PC-9 (cell line): Measurements from ENCODE around the gene KIFC3. TPM values are rescaled to one million over a fixed set of nuclear protein-coding genes. Genes with fewer than 3 reads are reported as not detected.

Experiments used
- BruUV-seq: library from RNA; stranded (reverse); fragments of 400-500 nt; replicated peaks from 2 replicates; lab custom pipeline; 2021; lab: Mats Ljungman, UMichigan
- CTCF ChIA-PET: fragments of 300-600 bp; sonication (Branson Sonifier 250); formaldehyde crosslinking; loops from one replicate; lab custom pipeline; 2022; ENCODE audit warnings: antibody characterized with exemption; lab: Charles Lee
- POLR2A ChIA-PET: fragments of 300-600 bp; sonication (Branson Sonifier 250); formaldehyde crosslinking; loops from one replicate; lab custom pipeline; 2022; ENCODE audit warnings: antibody characterized with exemption; ENCODE audit not compliant: unreplicated experiment; lab: Charles Lee
- DNase-seq, 2 experiments: peaks; one replicate each; pipeline versions ENCODE4 v3.0.0 to v3.0.0-alpha.2; 2015 to 2022; ENCODE audit warnings: mixed read lengths in 1 of 2
- H2AFZ ChIP-seq: fragments of 200-600 bp; sonication (generic); 2 replicates; pipeline ENCODE4 v1.8.1; 2017; ENCODE audit warnings: antibody characterized with exemption
- H3F3A ChIP-seq: fragments of 200-600 bp; sonication (generic); 2 replicates; pipeline ENCODE4 v1.8.1; 2017; ENCODE audit warnings: antibody characterized with exemption, mild to moderate bottlenecking, low read depth; ENCODE audit not compliant: insufficient read depth
- H3K27ac ChIP-seq: fragments of 200-600 bp; sonication (generic); 2 replicates; pipeline ENCODE4 v1.6.1; 2016; ENCODE audit warnings: mixed run types
- H3K27me3 ChIP-seq: fragments of 200-600 bp; sonication (generic); 2 replicates; pipeline ENCODE4 v1.6.1; 2016; ENCODE audit warnings: low read depth, mixed run types; ENCODE audit not compliant: insufficient read depth
- H3K36me3 ChIP-seq: fragments of 200-600 bp; sonication (generic); 2 replicates; pipeline ENCODE4 v1.6.1; 2016; ENCODE audit warnings: low read depth, mixed run types
- H3K4me1 ChIP-seq: fragments of 200-600 bp; sonication (generic); replicated peaks from 2 replicates; pipeline ENCODE4 v1.6.1; 2016; ENCODE audit warnings: mixed run types; ENCODE audit not compliant: insufficient read depth
- H3K4me2 ChIP-seq: fragments of 200-600 bp; sonication (generic); 2 replicates; pipeline ENCODE4 v1.6.1; 2017; ENCODE audit warnings: mixed run types
- H3K4me3 ChIP-seq: fragments of 200-600 bp; sonication (generic); 2 replicates; pipeline ENCODE4 v1.6.1; 2016; ENCODE audit warnings: mixed run types
- H3K79me2 ChIP-seq: fragments of 200-600 bp; sonication (generic); 2 replicates; pipeline ENCODE4 v1.6.1; 2017; ENCODE audit warnings: low read depth, mixed run types
- H3K9me2 ChIP-seq: fragments of 200-600 bp; sonication (generic); 2 replicates; pipeline ENCODE4 v1.8.1; 2017; ENCODE audit warnings: mild to moderate bottlenecking; ENCODE audit not compliant: insufficient read depth
- H3K9me3 ChIP-seq: fragments of 200-600 bp; sonication (generic); 2 replicates; pipeline ENCODE4 v1.8.1; 2016; ENCODE audit warnings: low read depth; ENCODE audit not compliant: insufficient read depth
- H4K20me1 ChIP-seq: fragments of 200-600 bp; sonication (generic); 2 replicates; pipeline ENCODE4 v1.8.1; 2017; ENCODE audit not compliant: insufficient read depth
- CTCF ChIP-seq: fragments of 200-600 bp; sonication (generic); conservative IDR thresholded peaks from 2 replicates; pipeline ENCODE4 v1.6.1; 2017; ENCODE audit warnings: mixed run types, antibody characterized with exemption, mild to moderate bottlenecking, moderate library complexity
- EZH2 ChIP-seq: fragments of 200-600 bp; sonication (generic); IDR thresholded peaks from 2 replicates; pipeline ENCODE4 v1.8.0; 2017; ENCODE audit warnings: antibody characterized with exemption, low read depth
- intact Hi-C: fragments of 100-400 bp; cut with micrococcal nuclease; formaldehyde crosslinking; loops from one replicate; pipeline ENCODE4 v1.10.0; 2022; ENCODE audit not compliant: unreplicated experiment
- total RNA-seq: library from RNA; stranded (reverse); gene quantifications from 2 replicates; pipeline ENCODE4 v1.2.3, GENCODE V29; 2021

KIFC3 gene
- total RNA-seq, 1 experiment from 2014 or later: 52.5 TPM

DNA sequence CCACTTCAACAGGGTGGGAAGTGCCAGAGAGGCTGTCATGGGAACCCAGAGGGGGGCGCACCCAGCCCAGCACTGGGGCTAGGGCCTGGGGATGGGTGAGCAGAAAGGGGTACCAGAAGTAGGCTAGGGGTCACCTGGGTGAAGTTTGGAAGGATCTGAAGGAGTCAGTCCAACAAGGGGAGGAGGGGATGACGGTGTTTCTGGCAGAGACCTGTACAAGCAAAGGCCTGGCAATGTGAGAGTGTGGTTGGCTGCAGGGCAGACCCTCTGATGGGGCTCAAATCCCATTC lies 80.1 kb downstream of the KIFC3 start:
- POLR2A ChIA-PET: no interaction called here
- no peak for DNase-seq
- no peak for TF ChIP-seq EZH2
- TF ChIP-seq CTCF: no peak

DNA sequence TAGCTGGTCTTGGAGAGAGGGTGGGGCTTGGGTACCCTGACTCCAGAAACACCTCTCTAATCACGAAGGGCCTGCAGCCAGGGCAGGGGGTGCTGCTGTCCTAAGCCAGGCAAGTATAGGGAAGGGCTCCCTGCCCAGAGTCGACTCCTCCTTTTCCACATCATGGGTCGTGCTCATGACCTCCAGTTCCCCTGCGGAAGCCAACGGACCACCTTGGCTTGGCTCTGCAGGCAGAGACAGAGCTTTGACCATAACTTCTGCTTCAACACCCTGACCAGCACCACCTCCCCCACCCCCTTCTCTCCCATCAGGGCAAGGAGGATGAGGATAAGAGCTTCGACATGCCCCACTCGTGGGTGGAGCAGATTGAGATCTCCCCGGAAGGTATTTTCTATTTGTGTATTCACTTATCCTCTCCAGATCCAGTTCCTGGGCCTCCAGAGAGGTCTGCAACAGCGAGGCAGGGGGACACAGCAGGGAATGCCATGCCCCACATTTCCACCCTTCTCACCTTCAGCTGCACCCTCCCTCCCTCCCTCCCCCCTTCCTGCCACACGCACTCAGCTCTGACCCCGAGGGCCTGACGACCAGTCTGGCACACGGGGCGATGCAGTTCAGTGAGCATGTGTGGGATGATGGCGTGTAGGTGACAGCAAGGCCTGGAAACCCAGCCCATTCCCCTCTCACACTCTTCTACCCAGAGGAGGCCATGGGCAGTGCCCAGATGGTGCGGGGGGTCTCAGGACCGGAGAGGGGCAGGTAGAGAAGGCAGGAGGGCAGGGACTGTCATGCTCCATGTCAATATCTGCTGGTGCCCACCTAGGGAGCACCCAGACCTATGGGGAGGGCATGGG lies 80.7 kb downstream of the KIFC3 start:
- CTCF ChIA-PET: interaction anchor here (0.5 kb wide), 1 partner anchor 133 kb away, joined by 3 read pairs; no protein-coding TSS in a partner anchor

More for the DNA sequence above, 80.1 kb downstream of the KIFC3 start:
- no peak overlapping the region for H3K27ac ChIP-seq
- H2AFZ ChIP-seq: no peak overlapping the region
- H3K36me3 ChIP-seq: no peaks in the 10 kb centered on the region
- CTCF ChIA-PET: no interaction called here
- no peaks in the 10 kb centered on the region for H3K9me3 ChIP-seq
- no peaks in the 10 kb centered on the region for H3K9me2 ChIP-seq
- no peaks in the 10 kb centered on the region for H3K27me3 ChIP-seq
- H4K20me1 ChIP-seq: no peaks in the 10 kb centered on the region
- H3K4me1 ChIP-seq: no peaks in the 10 kb centered on the region
- BruUV-seq: no TSS peak
- intact Hi-C loops: loop anchor here (5.0 kb wide), 1 partner anchor 130 kb away; no protein-coding TSS in a partner anchor
- no peak overlapping the region for H3K4me3 ChIP-seq
- no peaks in the 10 kb centered on the region for H3K79me2 ChIP-seq
- H3F3A ChIP-seq: no peaks in the 10 kb centered on the region
- H3K4me2 ChIP-seq: no peak overlapping the region

GRCh38 chr16:57720142-57720575 lies 82.1 kb downstream of the KIFC3 start:
- H3K9me3 ChIP-seq: no peaks in the 10 kb centered on the region
- no peak for TF ChIP-seq EZH2
- TF ChIP-seq CTCF: peak; percentile 75
- H3K4me2 ChIP-seq: no peak overlapping the region
- DNase-seq: peak in 1 of 2 experiments; percentile 59
- H3F3A ChIP-seq: no peaks in the 10 kb centered on the region
- H2AFZ ChIP-seq: no peak overlapping the region
- H3K36me3 ChIP-seq: no peaks in the 10 kb centered on the region
- H4K20me1 ChIP-seq: no peaks in the 10 kb centered on the region
- ChIA-PET POLR2A (no interaction called here), CTCF (no interaction called here)
- no peaks in the 10 kb centered on the region for H3K79me2 ChIP-seq
- H3K27ac ChIP-seq: no peak overlapping the region
- intact Hi-C loops: loop anchor here (1.0 to 5.0 kb wide), 3 partner anchors 71 to 144 kb away; no protein-coding TSS in a partner anchor
- peaks cover 10% of the 10 kb centered on the region; the same call in 1 of the 2 replicates for H3K27me3 ChIP-seq
- H3K4me1 ChIP-seq: no peaks in the 10 kb centered on the region
- H3K9me2 ChIP-seq: no peaks in the 10 kb centered on the region
- no TSS peak for BruUV-seq
- H3K4me3 ChIP-seq: no peak overlapping the region

More for the DNA sequence above, 80.7 kb downstream of the KIFC3 start:
- no peak overlapping the region for H3K4me2 ChIP-seq
- POLR2A ChIA-PET: no interaction called here
- no TSS peak for BruUV-seq
- no peaks in the 10 kb centered on the region for H3K36me3 ChIP-seq
- no peak overlapping the region for H2AFZ ChIP-seq
- H3K4me3 ChIP-seq: no peak overlapping the region
- H3K9me3 ChIP-seq: no peaks in the 10 kb centered on the region
- H3K4me1 ChIP-seq: no peaks in the 10 kb centered on the region
- no peaks in the 10 kb centered on the region for H3F3A ChIP-seq
- TF ChIP-seq CTCF (no peak), EZH2 (no peak)
- no peak for DNase-seq
- no peaks in the 10 kb centered on the region for H3K27me3 ChIP-seq
- intact Hi-C loops: loop anchor here (5.0 kb wide), 1 partner anchor 129 kb away; no protein-coding TSS in a partner anchor
- no peaks in the 10 kb centered on the region for H3K9me2 ChIP-seq
- H3K79me2 ChIP-seq: no peaks in the 10 kb centered on the region
- no peak overlapping the region for H3K27ac ChIP-seq
- no peaks in the 10 kb centered on the region for H4K20me1 ChIP-seq
